ENCODE measurements around the gene CAPN15. TPM values are rescaled to one million over a fixed set of nuclear protein-coding genes. Genes with fewer than 3 reads are reported as not detected.

The CAPN15 gene
- total RNA-seq, 2 donors from 2014 or later, result 55.3 to 76.1 TPM

DNA sequence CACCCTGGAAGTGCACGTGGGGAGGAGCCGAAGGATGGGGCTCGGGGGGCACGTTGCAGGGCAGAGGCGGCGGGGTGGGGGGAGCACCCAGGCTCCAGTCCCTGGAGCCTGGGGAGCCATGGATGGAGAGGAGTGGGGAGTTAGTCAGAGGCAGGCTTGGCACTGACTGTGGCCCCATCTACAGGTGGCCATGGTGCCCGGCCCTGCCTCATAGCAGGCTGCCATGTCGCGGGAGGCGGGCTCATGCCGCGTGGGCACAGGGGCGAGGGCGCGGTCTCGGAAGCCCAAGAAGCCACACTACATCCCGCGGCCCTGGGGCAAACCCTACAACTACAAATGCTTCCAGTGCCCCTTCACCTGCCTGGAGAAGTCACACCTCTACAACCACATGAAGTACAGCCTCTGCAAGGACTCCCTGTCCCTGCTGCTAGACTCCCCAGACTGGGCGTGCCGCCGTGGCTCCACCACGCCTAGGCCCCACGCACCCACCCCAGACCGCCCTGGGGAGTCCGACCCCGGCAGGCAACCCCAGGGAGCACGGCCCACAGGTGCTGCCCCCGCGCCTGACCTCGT is 35.6 kb downstream of the CAPN15 start:
- H3K36me3 Mint-ChIP-seq (ENCODE audit: low read depth), result no peaks in the 10 kb centered on the region
- Histone ChIP-seq H3K4me3 (ENCODE audit: low read length) (no peak overlapping the region), H3K36me3 (ENCODE audit: control insufficient read depth, insufficient read depth, low read length) (no peaks in the 10 kb centered on the region), H3K9ac (ENCODE audit: extremely low read depth, low read length, poor library complexity, severe bottlenecking) (no peak overlapping the region), H3K9me3 (ENCODE audit: control insufficient read depth, low read length) (no peaks in the 10 kb centered on the region), H3K4me1 (ENCODE audit: control insufficient read depth, insufficient read depth, low read length) (peaks cover 7% of the 10 kb centered on the region), H3K27me3 (ENCODE audit: control insufficient read depth, insufficient read depth, low read length, poor library complexity, severe bottlenecking) (peaks cover 43% of the 10 kb centered on the region), H3K27ac (ENCODE audit: low read depth, low read length) (no peak overlapping the region)
- peaks cover 8% of the 10 kb centered on the region for H3K4me1 Mint-ChIP-seq
- H3K27ac Mint-ChIP-seq, result no peak overlapping the region
- no peak overlapping the region for H3K4me3 Mint-ChIP-seq
- 80 to 88% methylated on average over 2 to 30 of the region's 30 CpGs for WGBS, 2 experiments (ENCODE audit: insufficient coverage in 1 of 2, insufficient read length in 1 of 2)
- H3K9me3 Mint-ChIP-seq, result no peaks in the 10 kb centered on the region
- TF ChIP-seq, protein P1, sequence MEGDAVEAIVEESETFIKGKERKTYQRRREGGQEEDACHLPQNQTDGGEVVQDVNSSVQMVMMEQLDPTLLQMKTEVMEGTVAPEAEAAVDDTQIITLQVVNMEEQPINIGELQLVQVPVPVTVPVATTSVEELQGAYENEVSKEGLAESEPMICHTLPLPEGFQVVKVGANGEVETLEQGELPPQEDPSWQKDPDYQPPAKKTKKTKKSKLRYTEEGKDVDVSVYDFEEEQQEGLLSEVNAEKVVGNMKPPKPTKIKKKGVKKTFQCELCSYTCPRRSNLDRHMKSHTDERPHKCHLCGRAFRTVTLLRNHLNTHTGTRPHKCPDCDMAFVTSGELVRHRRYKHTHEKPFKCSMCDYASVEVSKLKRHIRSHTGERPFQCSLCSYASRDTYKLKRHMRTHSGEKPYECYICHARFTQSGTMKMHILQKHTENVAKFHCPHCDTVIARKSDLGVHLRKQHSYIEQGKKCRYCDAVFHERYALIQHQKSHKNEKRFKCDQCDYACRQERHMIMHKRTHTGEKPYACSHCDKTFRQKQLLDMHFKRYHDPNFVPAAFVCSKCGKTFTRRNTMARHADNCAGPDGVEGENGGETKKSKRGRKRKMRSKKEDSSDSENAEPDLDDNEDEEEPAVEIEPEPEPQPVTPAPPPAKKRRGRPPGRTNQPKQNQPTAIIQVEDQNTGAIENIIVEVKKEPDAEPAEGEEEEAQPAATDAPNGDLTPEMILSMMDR (conservative IDR thresholded peaks at IDR 0.05), result no peak
- DNase-seq, result no peak
- H3K27me3 Mint-ChIP-seq (ENCODE audit: insufficient read depth), result peaks cover 30% of the 10 kb centered on the region

DNA sequence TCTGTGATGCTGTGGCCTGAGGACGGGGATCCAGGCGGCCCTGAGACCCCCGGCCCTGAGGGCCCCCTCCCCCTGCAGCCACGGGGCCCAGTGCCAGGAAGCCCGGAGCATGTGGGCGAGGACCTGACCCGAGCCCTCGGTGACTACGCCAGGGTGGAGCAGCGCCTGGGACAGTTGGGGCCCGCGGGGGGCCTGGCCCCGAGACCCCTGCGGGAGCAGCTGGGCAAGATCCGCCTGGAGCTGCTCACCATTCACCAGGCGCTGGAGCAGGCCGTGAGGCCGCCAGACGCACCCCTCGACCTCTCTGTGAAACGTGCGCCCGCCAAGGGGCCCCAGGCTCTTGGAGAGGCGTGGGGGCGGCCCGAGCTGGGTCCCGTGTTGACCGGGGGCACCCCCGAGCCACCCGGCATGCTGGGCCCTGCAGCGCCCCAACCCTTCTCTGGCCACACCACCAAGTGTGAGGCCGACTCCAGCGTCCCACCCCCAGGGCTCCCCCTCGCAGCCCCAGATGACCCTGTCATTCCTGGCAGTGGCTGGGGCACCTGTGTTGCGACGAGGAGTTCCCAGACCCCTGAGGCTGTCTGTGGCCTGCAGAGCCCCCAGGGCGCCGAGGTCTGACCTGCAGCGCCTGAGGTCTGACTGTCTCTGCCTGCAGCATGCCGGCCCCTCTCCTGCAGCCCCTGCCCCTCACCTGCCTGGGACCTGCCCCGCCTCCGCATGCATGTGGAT is 37.3 kb downstream of the CAPN15 start:
- no peak for DNase-seq
- Histone ChIP-seq H3K4me3 (ENCODE audit: low read length) (no peak overlapping the region), H3K36me3 (ENCODE audit: control insufficient read depth, insufficient read depth, low read length) (no peaks in the 10 kb centered on the region), H3K27me3 (ENCODE audit: control insufficient read depth, insufficient read depth, low read length, poor library complexity, severe bottlenecking) (peaks cover 26% of the 10 kb centered on the region), H3K27ac (ENCODE audit: low read depth, low read length) (no peak overlapping the region), H3K9ac (ENCODE audit: extremely low read depth, low read length, poor library complexity, severe bottlenecking) (no peak overlapping the region), H3K4me1 (ENCODE audit: control insufficient read depth, insufficient read depth, low read length) (peaks cover 7% of the 10 kb centered on the region), H3K9me3 (ENCODE audit: control insufficient read depth, low read length) (no peaks in the 10 kb centered on the region)
- TF ChIP-seq, protein P1 (conservative IDR thresholded peaks at IDR 0.05), result no peak
- 91 to 92% methylated on average over 20 to 42 of the region's 42 CpGs for WGBS, 2 experiments (ENCODE audit: insufficient coverage in 1 of 2, insufficient read length in 1 of 2)
- Mint-ChIP-seq H3K27ac (no peak overlapping the region), H3K27me3 (ENCODE audit: insufficient read depth) (peaks cover 16% of the 10 kb centered on the region), H3K4me3 (no peak overlapping the region), H3K9me3 (no peaks in the 10 kb centered on the region), H3K36me3 (ENCODE audit: low read depth) (no peaks in the 10 kb centered on the region), H3K4me1 (peaks cover 15% of the 10 kb centered on the region)

DNA sequence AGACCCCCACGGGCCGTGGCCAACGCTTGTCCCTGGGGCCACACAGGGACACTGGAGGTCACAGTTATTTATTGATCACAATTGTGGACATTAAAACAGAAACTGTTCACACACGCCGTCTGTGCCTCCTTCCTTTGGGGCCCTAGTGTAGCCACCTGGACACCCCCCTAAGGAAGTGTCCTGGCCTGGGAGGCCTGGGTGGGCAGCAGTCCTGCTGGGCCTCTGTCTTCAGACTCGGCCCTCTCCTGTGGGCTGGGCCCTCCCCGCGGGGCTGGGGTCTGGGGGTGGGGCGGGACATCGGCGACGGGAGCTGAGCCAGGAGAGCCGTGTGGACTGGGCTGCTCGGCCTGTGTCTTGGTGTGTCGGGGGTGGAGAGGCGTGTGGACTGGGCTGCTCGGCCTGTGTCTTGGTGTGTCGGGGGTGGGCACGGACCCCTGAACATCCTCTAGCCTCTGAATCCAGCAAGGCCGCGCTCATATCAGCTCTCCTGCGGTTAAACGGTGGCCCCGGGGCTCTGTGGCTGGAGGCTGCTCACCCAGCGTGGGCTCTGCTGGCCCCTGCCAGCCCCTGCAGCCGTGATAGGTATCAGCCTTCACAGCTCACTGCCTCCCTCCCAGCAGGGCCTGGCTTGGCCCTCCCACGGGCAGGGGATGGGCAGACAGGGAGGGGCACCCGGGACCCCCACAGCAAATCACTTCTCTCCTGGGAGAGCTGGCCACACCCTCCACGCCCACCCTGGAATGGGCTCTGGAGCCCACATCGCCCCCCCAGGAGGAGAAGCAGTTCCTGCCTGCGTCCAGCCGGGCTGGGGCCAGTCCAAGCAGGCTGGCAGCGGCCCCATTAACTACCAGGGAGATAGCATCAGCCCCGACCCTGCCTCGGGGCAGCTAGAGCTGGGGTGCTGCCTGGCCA is 38.2 kb downstream of the CAPN15 start:
- peaks cover 21% of the 10 kb centered on the region for H3K27me3 ChIP-seq (ENCODE audit: control insufficient read depth, insufficient read depth, low read length, poor library complexity, severe bottlenecking)
- H3K4me3 ChIP-seq (ENCODE audit: low read length), result no peak overlapping the region
- Mint-ChIP-seq H3K4me1 (peaks cover 16% of the 10 kb centered on the region), H3K36me3 (ENCODE audit: low read depth) (no peaks in the 10 kb centered on the region), H3K27me3 (ENCODE audit: insufficient read depth) (peaks cover 16% of the 10 kb centered on the region), H3K9me3 (no peaks in the 10 kb centered on the region), H3K4me3 (no peak overlapping the region), H3K27ac (no peak overlapping the region)
- H3K4me1 ChIP-seq (ENCODE audit: control insufficient read depth, insufficient read depth, low read length), result peaks cover 7% of the 10 kb centered on the region
- no peak overlapping the region for H3K27ac ChIP-seq (ENCODE audit: low read depth, low read length)
- H3K9me3 ChIP-seq (ENCODE audit: control insufficient read depth, low read length), result no peaks in the 10 kb centered on the region
- H3K9ac ChIP-seq (ENCODE audit: extremely low read depth, low read length, poor library complexity, severe bottlenecking), result no peak overlapping the region
- no peaks in the 10 kb centered on the region for H3K36me3 ChIP-seq (ENCODE audit: control insufficient read depth, insufficient read depth, low read length)
- no peak for DNase-seq
- TF ChIP-seq, protein P1 (conservative IDR thresholded peaks at IDR 0.05), result no peak
- 73 to 77% methylated on average over 26 to 34 of the region's 35 CpGs for WGBS, 2 experiments (ENCODE audit: insufficient coverage in 1 of 2, insufficient read length in 1 of 2)

All from endodermal cell (in vitro differentiated cells).